ENCODE results near the gene KCNK7. TPM values are rescaled to one million over a fixed set of nuclear protein-coding genes. Genes with fewer than 3 reads are reported as not detected.

Gene KCNK7
- total RNA-seq, 3 donors from 2014 or later (not counting 1 experiment from before 2014, with no cell fraction given) = 6.3 to 11.2 (median 7.1) TPM

GRCh38 chr11:65577756-65578109 lies 17.9 kb downstream of the KCNK7 start:
- Histone ChIP-seq H3K4me1 (ENCODE audit: control insufficient read depth, insufficient read depth, low read length) (peaks cover 48% of the 10 kb centered on the region), H3K4me3 (ENCODE audit: low read length) (no peak overlapping the region), H3K36me3 (ENCODE audit: control insufficient read depth, insufficient read depth, low read length) (peaks cover 36% of the 10 kb centered on the region), H3K9me3 (ENCODE audit: control insufficient read depth, insufficient read depth, low read length) (no peaks in the 10 kb centered on the region), H3K27me3 (ENCODE audit: control insufficient read depth, insufficient read depth, low read length) (no peaks in the 10 kb centered on the region), H3K27ac (ENCODE audit: low read length) (peak overlapping the region; percentile 83)
- no peak for TF ChIP-seq CTCF (IDR thresholded peaks at IDR 0.05)
- WGBS (ENCODE audit: insufficient coverage) = 61% methylated on average over 8 of the region's 8 CpGs
- ATAC-seq (no peak), DNase-seq (no peak)
- Mint-ChIP-seq H3K27ac (peak overlapping the region; percentile 71 to 75), H3K4me3 (peak overlapping the region; percentile 49), H3K27me3 (ENCODE audit: low read depth in 2 of 2) (no peaks in the 10 kb centered on the region), H3K4me1 (peaks cover 36 to 70% of the 10 kb centered on the region in 2 donors), H3K9me3 (no peaks in the 10 kb centered on the region), H3K36me3 (no peaks in the 10 kb centered on the region)
- intact Hi-C loops (cut with micrococcal nuclease) = no loop called here

DNA sequence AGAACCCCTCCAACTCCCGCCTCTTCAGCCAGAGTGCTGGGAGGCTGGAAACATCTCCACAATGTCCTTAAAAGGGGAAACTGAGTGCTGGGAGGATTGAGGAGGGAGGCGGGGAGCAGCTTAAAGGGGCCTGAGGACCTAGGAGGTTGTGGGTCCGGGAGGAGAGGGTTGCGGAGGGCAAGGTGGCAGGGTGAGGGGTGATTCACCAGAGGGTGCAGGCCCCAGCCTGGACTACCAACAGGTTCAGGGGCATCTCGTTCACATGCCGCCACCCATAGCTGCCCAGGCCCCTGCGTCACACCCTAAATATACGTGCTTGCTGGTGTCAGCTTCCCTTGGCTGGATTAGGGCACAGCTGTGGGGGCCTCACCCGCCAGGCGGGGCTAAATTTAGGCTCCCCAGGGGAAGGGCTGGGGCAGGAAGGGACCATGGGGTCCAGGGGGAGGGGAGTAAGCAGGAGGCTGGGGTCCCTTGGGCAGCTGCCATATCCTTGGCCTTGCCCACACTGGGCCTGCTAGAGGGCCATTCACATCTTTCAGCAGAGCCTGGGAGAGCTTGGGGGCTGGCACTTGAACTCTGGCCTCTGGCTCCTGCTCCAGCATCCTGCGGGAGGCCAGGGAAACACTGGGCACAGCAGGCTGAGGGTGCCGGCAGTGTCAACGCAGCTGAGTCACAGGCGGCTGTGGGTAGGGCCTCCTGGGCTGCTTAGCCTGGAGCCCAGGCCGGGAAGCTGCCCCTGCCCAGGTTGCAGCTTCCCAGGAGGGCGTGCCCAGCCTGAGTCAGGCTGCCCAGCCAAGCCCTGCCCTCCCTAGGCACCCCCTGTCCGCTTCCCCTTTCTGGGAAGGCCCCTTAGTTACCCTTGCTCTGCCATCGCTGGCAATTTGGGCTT lies 18.5 kb downstream of the KCNK7 start:
- Histone ChIP-seq H3K27ac (ENCODE audit: low read length) (peak overlapping the region; percentile 83), H3K27me3 (ENCODE audit: control insufficient read depth, insufficient read depth, low read length) (no peaks in the 10 kb centered on the region), H3K9me3 (ENCODE audit: control insufficient read depth, insufficient read depth, low read length) (no peaks in the 10 kb centered on the region), H3K4me1 (ENCODE audit: control insufficient read depth, insufficient read depth, low read length) (peaks cover 50% of the 10 kb centered on the region), H3K4me3 (ENCODE audit: low read length) (peak overlapping the region; percentile 68), H3K36me3 (ENCODE audit: control insufficient read depth, insufficient read depth, low read length) (peaks cover 33% of the 10 kb centered on the region)
- Mint-ChIP-seq H3K36me3 (no peaks in the 10 kb centered on the region), H3K27me3 (ENCODE audit: low read depth in 2 of 2) (no peaks in the 10 kb centered on the region), H3K4me3 (peak overlapping the region; percentile 81), H3K9me3 (no peaks in the 10 kb centered on the region), H3K4me1 (peaks cover 36 to 68% of the 10 kb centered on the region in 2 donors), H3K27ac (peak overlapping the region; percentile 71 to 75)
- intact Hi-C loops (cut with micrococcal nuclease) = no loop called here
- TF ChIP-seq CTCF (IDR thresholded peaks at IDR 0.05) = no peak
- peak in 2 of 3 donors; percentile 6 to 11 for ATAC-seq
- DNase-seq = peak in 1 of 2 donors; percentile 59
- 14% methylated on average over 18 of the region's 18 CpGs for WGBS (ENCODE audit: insufficient coverage)

- ATAC-seq = no peak
- Mint-ChIP-seq H3K4me3 (peak overlapping the region; percentile 81), H3K27ac (peak overlapping the region; percentile 56 to 71), H3K36me3 (no peaks in the 10 kb centered on the region), H3K27me3 (ENCODE audit: low read depth in 2 of 2) (no peaks in the 10 kb centered on the region), H3K9me3 (no peaks in the 10 kb centered on the region), H3K4me1 (peaks cover 43 to 69% of the 10 kb centered on the region in 2 donors)
- WGBS (ENCODE audit: insufficient coverage) = 2% methylated on average over 26 of the region's 26 CpGs
- peak overlapping the region; percentile 83 for H3K27ac ChIP-seq (ENCODE audit: low read length)
- H3K4me1 ChIP-seq (ENCODE audit: control insufficient read depth, insufficient read depth, low read length) = peaks cover 57% of the 10 kb centered on the region
- intact Hi-C loops (cut with micrococcal nuclease) = no loop called here
- no peak for DNase-seq
- no peaks in the 10 kb centered on the region for H3K9me3 ChIP-seq (ENCODE audit: control insufficient read depth, insufficient read depth, low read length)
- no peaks in the 10 kb centered on the region for H3K27me3 ChIP-seq (ENCODE audit: control insufficient read depth, insufficient read depth, low read length)
- TF ChIP-seq CTCF (IDR thresholded peaks at IDR 0.05) = no peak
- H3K4me3 ChIP-seq (ENCODE audit: low read length) = peak overlapping the region; percentile 68
- H3K36me3 ChIP-seq (ENCODE audit: control insufficient read depth, insufficient read depth, low read length) = peaks cover 27% of the 10 kb centered on the region
These were observed 19.3 kb downstream of the KCNK7 start for GRCh38 chr11:65576232-65576866.
